Measurements from ENCODE around the gene ABCG2. TPM values are rescaled to one million over a fixed set of nuclear protein-coding genes. Genes with fewer than 3 reads are reported as not detected.

The ABCG2 gene
- total RNA-seq, 1 experiment from 2014 or later, result not detected

GRCh38 chr4:88147799-88148217 lies 10.6 kb downstream of the ABCG2 start:
- Histone ChIP-seq H3K9me3 (ENCODE audit: low read depth, low read length, poor library complexity, severe bottlenecking) (no peaks in the 10 kb centered on the region), H3K27ac (ENCODE audit: low read depth, low read length, poor library complexity, severe bottlenecking) (no peak overlapping the region), H3K4me3 (ENCODE audit: low read depth, low read length, poor library complexity, severe bottlenecking) (no peak overlapping the region), H3K4me1 (ENCODE audit: insufficient read depth, low read length, poor library complexity, severe bottlenecking) (no peaks in the 10 kb centered on the region), H3K27me3 (replicated peaks; ENCODE audit: insufficient read depth, low read depth, low read length, poor library complexity) (no peaks in the 10 kb centered on the region), H3K36me3 (ENCODE audit: insufficient read depth, low read length, poor library complexity, severe bottlenecking) (no peaks in the 10 kb centered on the region)
- CTCF ChIA-PET, result no interaction called here
- POLR2A ChIA-PET (ENCODE audit: low non-redundant PET), result no interaction called here
- no peak for DNase-seq (ENCODE audit: low spot score)
- BruUV-seq (replicated peaks), result no TSS peak
- no peak for TF ChIP-seq EZH2 (IDR thresholded peaks at IDR 0.05; ENCODE audit: borderline replicate concordance, low read depth, low read length, poor library complexity, severe bottlenecking)
- no peak for TF ChIP-seq CTCF (conservative IDR thresholded peaks at IDR 0.05; ENCODE audit: low read depth, low read length)
- intact Hi-C loops (cut with micrococcal nuclease; ENCODE audit: unreplicated experiment), result no loop called here

- Histone ChIP-seq H3K27me3 (replicated peaks; ENCODE audit: insufficient read depth, low read depth, low read length, poor library complexity) (no peaks in the 10 kb centered on the region), H3K27ac (ENCODE audit: low read depth, low read length, poor library complexity, severe bottlenecking) (no peak overlapping the region), H3K4me1 (ENCODE audit: insufficient read depth, low read length, poor library complexity, severe bottlenecking) (no peaks in the 10 kb centered on the region), H3K9me3 (ENCODE audit: low read depth, low read length, poor library complexity, severe bottlenecking) (no peaks in the 10 kb centered on the region), H3K36me3 (ENCODE audit: insufficient read depth, low read length, poor library complexity, severe bottlenecking) (no peaks in the 10 kb centered on the region), H3K4me3 (ENCODE audit: low read depth, low read length, poor library complexity, severe bottlenecking) (no peak overlapping the region)
- BruUV-seq (replicated peaks), result no TSS peak
- POLR2A ChIA-PET (ENCODE audit: low non-redundant PET), result no interaction called here
- intact Hi-C loops (cut with micrococcal nuclease; ENCODE audit: unreplicated experiment), result no loop called here
- DNase-seq (ENCODE audit: low spot score), result no peak
- CTCF ChIA-PET, result no interaction called here
- TF ChIP-seq EZH2 (IDR thresholded peaks at IDR 0.05; ENCODE audit: borderline replicate concordance, low read depth, low read length, poor library complexity, severe bottlenecking) (no peak), CTCF (conservative IDR thresholded peaks at IDR 0.05; ENCODE audit: low read depth, low read length) (no peak)
Measured at GRCh38 chr4:88146891-88147290, 11.5 kb downstream of the ABCG2 start.

- no peaks in the 10 kb centered on the region for H3K27me3 ChIP-seq (replicated peaks; ENCODE audit: insufficient read depth, low read depth, low read length, poor library complexity)
- intact Hi-C loops (cut with micrococcal nuclease; ENCODE audit: unreplicated experiment), result no loop called here
- H3K36me3 ChIP-seq (ENCODE audit: insufficient read depth, low read length, poor library complexity, severe bottlenecking), result no peaks in the 10 kb centered on the region
- POLR2A ChIA-PET (ENCODE audit: low non-redundant PET), result no interaction called here
- H3K9me3 ChIP-seq (ENCODE audit: low read depth, low read length, poor library complexity, severe bottlenecking), result no peaks in the 10 kb centered on the region
- CTCF ChIA-PET, result no interaction called here
- no TSS peak for BruUV-seq (replicated peaks)
- no peak overlapping the region for H3K4me3 ChIP-seq (ENCODE audit: low read depth, low read length, poor library complexity, severe bottlenecking)
- DNase-seq (ENCODE audit: low spot score), result no peak
- H3K27ac ChIP-seq (ENCODE audit: low read depth, low read length, poor library complexity, severe bottlenecking), result no peak overlapping the region
- no peaks in the 10 kb centered on the region for H3K4me1 ChIP-seq (ENCODE audit: insufficient read depth, low read length, poor library complexity, severe bottlenecking)
- TF ChIP-seq CTCF (conservative IDR thresholded peaks at IDR 0.05; ENCODE audit: low read depth, low read length) (no peak), EZH2 (IDR thresholded peaks at IDR 0.05; ENCODE audit: borderline replicate concordance, low read depth, low read length, poor library complexity, severe bottlenecking) (no peak)
Measured at GRCh38 chr4:88144866-88145300, 13.6 kb downstream of the ABCG2 start.
